Stimulated activated naive B cell treated with anti-CD40 and anti-IgM and Interleukin-4, amounts not matched to agents 10 μg/mL and 1 μg/mL and 100 μg/mL, for 72 hours (primary cell): ENCODE data around the gene CCN2.

ENCODE experiments used
- ATAC-seq, 2 donors: fragments of 150-1000 bp; cut with Tn5 transposase; replicated peaks; 2 replicates each; pipeline ENCODE4 v1.10.0; 2021; ENCODE audit warnings: moderate library complexity in 1 of 2
- DNase-seq: peaks from one replicate; pipeline ENCODE4 v3.0.0; 2021
- H3K27ac Mint-ChIP-seq: one replicate; pipeline ENCODE4 v1.8.0; 2022; ENCODE audit warnings: mild to moderate bottlenecking, mixed read lengths
- H3K27me3 Mint-ChIP-seq, 2 donors: one replicate each; pipeline ENCODE4 v1.8.0; 2022; ENCODE audit warnings: mixed read lengths in 2 of 2
- H3K36me3 Mint-ChIP-seq, 2 donors: one replicate each; pipeline ENCODE4 v1.8.0; 2022; ENCODE audit warnings: mixed read lengths in 2 of 2, mild to moderate bottlenecking in 1 of 2
- H3K4me1 Mint-ChIP-seq, 2 donors: one replicate each; pipeline ENCODE4 v1.8.0; 2022; ENCODE audit warnings: mixed read lengths in 2 of 2, mild to moderate bottlenecking in 1 of 2
- H3K4me3 Mint-ChIP-seq, 2 donors: one replicate each; pipeline ENCODE4 v1.8.0; 2022; ENCODE audit warnings: mild to moderate bottlenecking in 2 of 2, mixed read lengths in 2 of 2, moderate library complexity in 1 of 2
- H3K9me3 Mint-ChIP-seq, 2 donors: one replicate each; pipeline ENCODE4 v1.8.0; 2022; ENCODE audit warnings: mixed read lengths in 2 of 2, mild to moderate bottlenecking in 1 of 2

The CCN2 gene

GRCh38 chr6:131937703-131938631 lies 13.2 kb downstream of the CCN2 start:
- no peaks in the 10 kb centered on the region for H3K27me3 Mint-ChIP-seq
- no peak overlapping the region for H3K4me3 Mint-ChIP-seq
- no peak for DNase-seq
- no peaks in the 10 kb centered on the region for H3K4me1 Mint-ChIP-seq
- no peaks in the 10 kb centered on the region for H3K9me3 Mint-ChIP-seq
- no peak for ATAC-seq
- H3K27ac Mint-ChIP-seq, result no peak overlapping the region
- H3K36me3 Mint-ChIP-seq, result no peaks in the 10 kb centered on the region

- H3K4me1 Mint-ChIP-seq, result no peaks in the 10 kb centered on the region
- ATAC-seq (no peak), DNase-seq (no peak)
- H3K9me3 Mint-ChIP-seq, result no peaks in the 10 kb centered on the region
- no peak overlapping the region for H3K27ac Mint-ChIP-seq
- peaks cover 0 to 2% of the 10 kb centered on the region in 2 donors for H3K27me3 Mint-ChIP-seq
- no peaks in the 10 kb centered on the region for H3K36me3 Mint-ChIP-seq
- H3K4me3 Mint-ChIP-seq, result no peak overlapping the region
These were observed 13.9 kb downstream of the CCN2 start for GRCh38 chr6:131937226-131937625.

- Mint-ChIP-seq H3K4me1 (no peaks in the 10 kb centered on the region), H3K4me3 (no peak overlapping the region), H3K36me3 (no peaks in the 10 kb centered on the region), H3K9me3 (no peaks in the 10 kb centered on the region), H3K27ac (no peak overlapping the region), H3K27me3 (peaks cover 5 to 8% of the 10 kb centered on the region in 2 donors)
- no peak for ATAC-seq
- no peak for DNase-seq
These were observed 15.0 kb downstream of the CCN2 start for GRCh38 chr6:131936156-131936555.

GRCh38 chr6:131931063-131931750 lies 20.0 kb downstream of the CCN2 start:
- Mint-ChIP-seq H3K4me3 (no peak overlapping the region), H3K36me3 (no peaks in the 10 kb centered on the region), H3K9me3 (no peaks in the 10 kb centered on the region), H3K27me3 (peaks cover 8 to 9% of the 10 kb centered on the region in 2 donors), H3K4me1 (no peaks in the 10 kb centered on the region), H3K27ac (no peak overlapping the region)
- ATAC-seq (no peak), DNase-seq (no peak)

- DNase-seq (no peak), ATAC-seq (no peak)
- Mint-ChIP-seq H3K27ac (no peak overlapping the region), H3K9me3 (no peaks in the 10 kb centered on the region), H3K4me3 (no peak overlapping the region), H3K27me3 (peaks cover 8 to 9% of the 10 kb centered on the region in 2 donors), H3K36me3 (no peaks in the 10 kb centered on the region), H3K4me1 (peaks cover 0 to 3% of the 10 kb centered on the region in 2 donors)
These were observed 21.2 kb downstream of the CCN2 start for GRCh38 chr6:131929976-131930375.

- Mint-ChIP-seq H3K27ac (no peak overlapping the region), H3K4me3 (no peak overlapping the region), H3K4me1 (peaks cover 0 to 5% of the 10 kb centered on the region in 2 donors), H3K36me3 (no peaks in the 10 kb centered on the region), H3K27me3 (peaks cover 8 to 9% of the 10 kb centered on the region in 2 donors), H3K9me3 (no peaks in the 10 kb centered on the region)
- ATAC-seq (no peak), DNase-seq (no peak)
These were observed 21.9 kb downstream of the CCN2 start for GRCh38 chr6:131929264-131929663.

- DNase-seq, result no peak
These were observed 26.2 kb downstream of the CCN2 start for GRCh38 chr6:131924881-131925474.

GRCh38 chr6:131923356-131923755 lies 27.8 kb downstream of the CCN2 start:
- ATAC-seq (peak; percentile 71 to 73), DNase-seq (peak; percentile 48)
- no peak overlapping the region for H3K27ac Mint-ChIP-seq
- peaks cover 4 to 7% of the 10 kb centered on the region in 2 donors for H3K9me3 Mint-ChIP-seq
- peaks cover 7 to 9% of the 10 kb centered on the region in 2 donors for H3K27me3 Mint-ChIP-seq
- H3K4me3 Mint-ChIP-seq, result no peak overlapping the region
- peaks cover under 1 to 5% of the 10 kb centered on the region in 2 donors for H3K4me1 Mint-ChIP-seq
- H3K36me3 Mint-ChIP-seq, result peaks cover 0 to 8% of the 10 kb centered on the region in 2 donors

More at GRCh38 chr6:131924881-131925474, 26.2 kb downstream of the CCN2 start:
- Mint-ChIP-seq H3K9me3 (peaks cover 4 to 6% of the 10 kb centered on the region in 2 donors), H3K27ac (no peak overlapping the region), H3K4me1 (peaks cover 0 to 5% of the 10 kb centered on the region in 2 donors), H3K36me3 (peaks cover 0 to 5% of the 10 kb centered on the region in 2 donors), H3K27me3 (peaks cover under 1 to 4% of the 10 kb centered on the region in 2 donors), H3K4me3 (no peak overlapping the region)
- peak; percentile 54 for ATAC-seq

GRCh38 chr6:131920656-131921055 lies 30.5 kb downstream of the CCN2 start:
- no peak overlapping the region for H3K4me3 Mint-ChIP-seq
- DNase-seq, result no peak
- H3K27ac Mint-ChIP-seq, result no peak overlapping the region
- peaks cover 20 to 32% of the 10 kb centered on the region in 2 donors for H3K4me1 Mint-ChIP-seq
- peaks cover 11 to 13% of the 10 kb centered on the region in 2 donors for H3K9me3 Mint-ChIP-seq
- H3K36me3 Mint-ChIP-seq, result peaks cover 8 to 13% of the 10 kb centered on the region in 2 donors
- ATAC-seq, result no peak
- peaks cover 7 to 9% of the 10 kb centered on the region in 2 donors for H3K27me3 Mint-ChIP-seq

- Mint-ChIP-seq H3K4me1 (peaks cover 20 to 32% of the 10 kb centered on the region in 2 donors), H3K36me3 (peaks cover 8 to 13% of the 10 kb centered on the region in 2 donors), H3K27ac (no peak overlapping the region), H3K9me3 (peaks cover 11 to 13% of the 10 kb centered on the region in 2 donors), H3K27me3 (peaks cover 7 to 9% of the 10 kb centered on the region in 2 donors), H3K4me3 (no peak overlapping the region)
- ATAC-seq, result no peak
- DNase-seq, result no peak
These were observed 32.4 kb downstream of the CCN2 start for GRCh38 chr6:131918650-131919355.

GRCh38 chr6:131917763-131918649 lies 33.2 kb downstream of the CCN2 start:
- Mint-ChIP-seq H3K36me3 (peaks cover 8 to 13% of the 10 kb centered on the region in 2 donors), H3K9me3 (peaks cover 11 to 13% of the 10 kb centered on the region in 2 donors), H3K4me1 (peaks cover 20 to 32% of the 10 kb centered on the region in 2 donors), H3K27me3 (peaks cover 9 to 15% of the 10 kb centered on the region in 2 donors), H3K27ac (peak overlapping the region; percentile 37), H3K4me3 (peak overlapping the region; percentile 2 to 19)
- DNase-seq (no peak), ATAC-seq (peak; percentile 51 to 61)

- Mint-ChIP-seq H3K4me1 (peaks cover 20 to 32% of the 10 kb centered on the region in 2 donors), H3K4me3 (peak overlapping the region; percentile 2 to 19), H3K27me3 (peaks cover 9 to 15% of the 10 kb centered on the region in 2 donors), H3K36me3 (peaks cover 8 to 13% of the 10 kb centered on the region in 2 donors), H3K9me3 (peaks cover 10 to 12% of the 10 kb centered on the region in 2 donors), H3K27ac (peak overlapping the region; percentile 20)
- DNase-seq, result no peak
- peak; percentile 72 to 76 for ATAC-seq
These were observed 33.9 kb downstream of the CCN2 start for GRCh38 chr6:131917318-131917717.

- ATAC-seq (peak; percentile 28 to 54), DNase-seq (no peak)
- H3K36me3 Mint-ChIP-seq, result peaks cover 7 to 13% of the 10 kb centered on the region in 2 donors
- H3K9me3 Mint-ChIP-seq, result peaks cover 8 to 9% of the 10 kb centered on the region in 2 donors
- H3K27ac Mint-ChIP-seq, result peak overlapping the region; percentile 20
- H3K27me3 Mint-ChIP-seq, result peaks cover 9 to 15% of the 10 kb centered on the region in 2 donors
- peak overlapping the region; percentile 2 to 19 for H3K4me3 Mint-ChIP-seq
- peaks cover 20 to 32% of the 10 kb centered on the region in 2 donors for H3K4me1 Mint-ChIP-seq
These were observed 34.3 kb downstream of the CCN2 start for GRCh38 chr6:131916847-131917246.
